Psoas muscle (tissue), 8 donors: ENCODE results near the gene SOX2. TPM values are rescaled to one million over a fixed set of nuclear protein-coding genes. Genes with fewer than 3 reads are reported as not detected.

Experiments used
- ATAC-seq, 4 donors: fragments of 200-7000 bp; cut with Tn5 transposase; one replicate each; pipeline ENCODE4 v1.9.1; 2020; ENCODE audit warnings: moderate library complexity in 3 of 4, mild to moderate bottlenecking in 2 of 4
- DNase-seq, 2 donors: peaks; one replicate each; pipeline ENCODE4 v3.0.0-alpha.2; 2020
- H3K27ac ChIP-seq: fragments of 200-600 bp; one replicate; pipeline ENCODE4 v1.8.0; 2022
- H3K27me3 ChIP-seq, 3 donors: fragments of 200-600 bp in 1 of 3; one replicate each; pipeline versions ENCODE4 v1.6.1 to v1.8.0; 2013 to 2022; ENCODE audit warnings: low read length in 2 of 3, mild to moderate bottlenecking in 2 of 3, moderate library complexity in 1 of 3; ENCODE audit not compliant: insufficient read depth in 3 of 3
- H3K36me3 ChIP-seq, 2 donors: fragments of 200-600 bp in 1 of 2; one replicate each; pipeline versions ENCODE4 v1.6.1 to v1.8.0; 2013 to 2022; ENCODE audit warnings: low read depth in 1 of 2, mild to moderate bottlenecking in 1 of 2, moderate library complexity in 1 of 2; ENCODE audit not compliant: insufficient read depth in 1 of 2
- H3K4me1 ChIP-seq: fragments of 200-600 bp; one replicate; pipeline ENCODE4 v1.8.0; 2022
- H3K4me3 ChIP-seq: fragments of 200-600 bp; one replicate; pipeline ENCODE4 v1.8.0; 2022; ENCODE audit warnings: mild to moderate bottlenecking
- H3K9me3 ChIP-seq: fragments of 200-600 bp; one replicate; pipeline ENCODE4 v1.8.0; 2022
- WGBS, 3 donors: extraction: QIAGEN DNeasy Blood & Tissue Kit; methylation state at CpG; one replicate each; pipeline versions ENCODE4 v1.1.6 to v1.1.7; 2013; 5-methylcytosine and 5-hydroxymethylcytosine counted together
- intact Hi-C, 2 donors: fragments of 100-400 bp; cut with DNase I; formaldehyde crosslinking; loops; one replicate each; pipeline versions ENCODE4 v1.11.0 to v1.14.2; 2022
- long read RNA-seq, 2 donors: library from polyadenylated mRNA; unstranded; transcript quantifications; one replicate each; pipeline ENCODE4 v2.0.0, GENCODE V29; 2021
- polyA plus RNA-seq, 3 donors: library from polyadenylated mRNA; stranded (reverse); fragments of 200-250 nt; gene quantifications; one replicate each; pipeline ENCODE4 v1.2.3, GENCODE V29; 2013
- total RNA-seq, 4 donors: library from RNA; stranded (reverse); fragmentation: NEBNext Ultra II Directional in 2 of 4; extraction: Animal tissue kit (Norgen Biotek cat#: 25700) in 2 of 4; gene quantifications; one replicate each; pipeline versions ENCODE4 v1.2.1 to v1.2.4, GENCODE V29; 2021 to 2023
- TF ChIP-seq, protein P1 (sequence below): fragments of 200-600 bp; IDR thresholded peaks from one replicate; pipeline ENCODE4 v1.8.0; 2022; ENCODE audit warnings: antibody characterized with exemption
- donor health status: healthy with polysubstance abuse.
- donor health status: DM: no; HTN: no; CAD: no; lungs with moderate emphysema.
- donor health status: Bipolar disorder and iron deficiency.
- donor health status: healthy.
- donor health status: DM: yes; HTN: yes; CAD: no.
- donor health status: DM: no; HTN: no; CAD: no.
- donor health status: DM: no; HTN: no; CAD: no.
- donor health status: DM: yes; HTN: yes; CAD: no.

SOX2 gene
- total RNA-seq = not detected
- polyA plus RNA-seq = under 1 TPM; 0.03 to 0.09 (median 0.05) TPM
- long read RNA-seq, donor 1 = 0 reads
- long read RNA-seq, donor 2 = 0 reads

DNA sequence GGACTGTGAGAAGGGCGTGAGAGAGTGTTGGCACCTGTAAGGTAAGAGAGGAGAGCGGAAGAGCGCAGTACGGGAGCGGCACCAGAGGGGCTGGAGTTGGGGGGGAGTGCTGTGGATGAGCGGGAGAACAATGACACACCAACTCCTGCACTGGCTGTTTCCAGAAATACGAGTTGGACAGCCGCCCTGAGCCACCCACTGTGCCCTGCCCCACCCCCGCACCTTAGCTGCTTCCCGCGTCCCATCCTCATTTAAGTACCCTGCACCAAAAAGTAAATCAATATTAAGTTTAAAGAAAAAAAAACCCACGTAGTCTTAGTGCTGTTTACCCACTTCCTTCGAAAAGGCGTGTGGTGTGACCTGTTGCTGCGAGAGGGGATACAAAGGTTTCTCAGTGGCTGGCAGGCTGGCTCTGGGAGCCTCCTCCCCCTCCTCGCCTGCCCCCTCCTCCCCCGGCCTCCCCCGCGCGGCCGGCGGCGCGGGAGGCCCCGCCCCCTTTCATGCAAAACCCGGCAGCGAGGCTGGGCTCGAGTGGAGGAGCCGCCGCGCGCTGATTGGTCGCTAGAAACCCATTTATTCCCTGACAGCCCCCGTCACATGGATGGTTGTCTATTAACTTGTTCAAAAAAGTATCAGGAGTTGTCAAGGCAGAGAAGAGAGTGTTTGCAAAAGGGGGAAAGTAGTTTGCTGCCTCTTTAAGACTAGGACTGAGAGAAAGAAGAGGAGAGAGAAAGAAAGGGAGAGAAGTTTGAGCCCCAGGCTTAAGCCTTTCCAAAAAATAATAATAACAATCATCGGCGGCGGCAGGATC lies at the start of gene SOX2:
SOX2 (plus strand) TSS at position 601 of the 811 bp plus-strand sequence. CDS start 436 bp downstream, outside the sequence.
- ATAC-seq = peak; percentile 67 to 87 (median 74)
- WGBS, 3 donors = 5 to 6% (median 6%) methylated on average over 36 to 37 of the region's 37 CpGs
- DNase-seq = peak in 1 of 2 donors; percentile 56
- intact Hi-C loops = loop anchor here in 1 of 2 donors (2.0 kb wide), 1 partner anchor 547 kb away; no protein-coding TSS in a partner anchor
- Histone ChIP-seq H3K4me3 (peak within 1 kb of the TSS; percentile 55), H3K9me3 (no peaks in the 10 kb centered on the region), H3K27me3 (peaks cover 17 to 99% (median 23%) of the 10 kb centered on the region in 3 donors), H3K36me3 (no peaks in the 10 kb centered on the region), H3K4me1 (no peaks in the 10 kb centered on the region), H3K27ac (no peak within 1 kb of the TSS)
- TF ChIP-seq, protein P1, sequence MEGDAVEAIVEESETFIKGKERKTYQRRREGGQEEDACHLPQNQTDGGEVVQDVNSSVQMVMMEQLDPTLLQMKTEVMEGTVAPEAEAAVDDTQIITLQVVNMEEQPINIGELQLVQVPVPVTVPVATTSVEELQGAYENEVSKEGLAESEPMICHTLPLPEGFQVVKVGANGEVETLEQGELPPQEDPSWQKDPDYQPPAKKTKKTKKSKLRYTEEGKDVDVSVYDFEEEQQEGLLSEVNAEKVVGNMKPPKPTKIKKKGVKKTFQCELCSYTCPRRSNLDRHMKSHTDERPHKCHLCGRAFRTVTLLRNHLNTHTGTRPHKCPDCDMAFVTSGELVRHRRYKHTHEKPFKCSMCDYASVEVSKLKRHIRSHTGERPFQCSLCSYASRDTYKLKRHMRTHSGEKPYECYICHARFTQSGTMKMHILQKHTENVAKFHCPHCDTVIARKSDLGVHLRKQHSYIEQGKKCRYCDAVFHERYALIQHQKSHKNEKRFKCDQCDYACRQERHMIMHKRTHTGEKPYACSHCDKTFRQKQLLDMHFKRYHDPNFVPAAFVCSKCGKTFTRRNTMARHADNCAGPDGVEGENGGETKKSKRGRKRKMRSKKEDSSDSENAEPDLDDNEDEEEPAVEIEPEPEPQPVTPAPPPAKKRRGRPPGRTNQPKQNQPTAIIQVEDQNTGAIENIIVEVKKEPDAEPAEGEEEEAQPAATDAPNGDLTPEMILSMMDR = no peak

DNA sequence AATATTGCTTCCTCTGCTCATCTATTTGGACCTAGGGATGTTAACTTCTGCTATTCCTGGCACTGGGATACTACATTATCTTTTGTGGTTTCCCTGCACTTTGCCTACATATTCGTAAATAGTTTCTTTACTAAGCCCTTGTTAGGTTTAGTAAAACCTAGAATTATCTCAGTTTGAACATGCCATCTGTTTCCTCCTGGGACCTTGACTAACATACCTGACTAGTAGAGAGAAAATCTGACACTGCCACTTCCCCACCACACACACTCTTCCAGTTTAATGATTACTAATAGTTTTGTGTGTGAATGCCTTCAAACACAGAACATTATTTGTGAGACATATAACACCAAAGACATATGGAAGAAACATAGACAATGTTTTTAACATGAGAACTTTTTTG lies 28.2 kb upstream of the SOX2 start:
- 62 to 77% (median 74%) methylated on average over 1 of the region's 1 CpG for WGBS, 3 donors
- TF ChIP-seq, protein P1 = no peak
- Histone ChIP-seq H3K27ac (no peak overlapping the region), H3K36me3 (no peaks in the 10 kb centered on the region), H3K4me1 (no peaks in the 10 kb centered on the region), H3K27me3 (peaks cover 0 to 8% (median 5%) of the 10 kb centered on the region in 3 donors), H3K9me3 (no peaks in the 10 kb centered on the region), H3K4me3 (no peak overlapping the region)
- intact Hi-C loops = no loop called here
- ATAC-seq = no peak
- DNase-seq = no peak

DNA sequence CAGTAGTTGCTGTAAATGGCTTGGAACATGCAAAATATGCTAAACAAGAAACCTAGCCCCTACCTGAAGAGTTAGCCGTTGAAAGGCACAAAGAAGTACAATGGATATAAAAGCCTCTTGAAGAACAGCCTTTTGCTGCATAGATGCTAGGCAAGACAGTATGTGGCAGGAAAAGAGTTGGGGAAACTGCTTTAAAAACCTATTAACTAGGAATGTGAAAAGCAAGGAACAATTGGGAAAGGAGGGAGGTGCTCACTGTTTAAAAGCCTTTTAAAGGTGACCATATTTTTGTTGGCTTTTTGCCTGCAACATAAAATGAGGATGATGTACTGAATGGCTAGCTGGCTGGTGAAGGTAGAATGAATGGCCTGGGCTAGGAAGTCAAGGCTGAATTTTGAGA lies 24.5 kb upstream of the SOX2 start:
- Histone ChIP-seq H3K27ac (no peak overlapping the region), H3K4me3 (no peak overlapping the region), H3K9me3 (no peaks in the 10 kb centered on the region), H3K36me3 (no peaks in the 10 kb centered on the region), H3K4me1 (no peaks in the 10 kb centered on the region), H3K27me3 (peaks cover 0 to 8% (median 5%) of the 10 kb centered on the region in 3 donors)
- WGBS, 3 donors = 55 to 68% (median 62%) methylated on average over 1 of the region's 1 CpG
- ATAC-seq = no peak
- no peak for DNase-seq
- TF ChIP-seq, protein P1 = no peak
- intact Hi-C loops = no loop called here

DNA sequence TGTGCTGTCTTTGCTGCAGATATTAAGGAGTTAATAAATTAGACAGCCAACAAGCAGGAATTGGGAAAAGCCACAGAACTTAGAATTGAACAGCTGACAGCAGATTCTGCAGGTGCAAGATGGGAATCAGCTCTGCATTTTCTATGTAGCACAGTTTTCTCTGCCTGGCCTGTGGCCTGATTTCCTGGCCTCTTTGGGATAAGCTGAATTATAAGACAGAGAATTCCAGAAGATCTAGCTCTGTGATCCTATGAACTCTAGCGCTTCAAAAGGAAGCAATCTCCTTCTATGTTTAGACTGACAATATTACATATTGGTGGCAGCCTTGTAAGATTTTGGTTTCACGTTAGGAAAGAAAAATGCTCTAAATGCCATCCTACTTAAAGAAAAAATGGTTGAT lies 24.0 kb upstream of the SOX2 start:
- no peaks in the 10 kb centered on the region for H3K4me1 ChIP-seq
- ATAC-seq (no peak), DNase-seq (no peak)
- H3K27ac ChIP-seq = no peak overlapping the region
- H3K36me3 ChIP-seq = no peaks in the 10 kb centered on the region
- intact Hi-C loops = no loop called here
- no peaks in the 10 kb centered on the region for H3K9me3 ChIP-seq
- TF ChIP-seq, protein P1 = no peak
- H3K27me3 ChIP-seq = peaks cover 0 to 8% (median 5%) of the 10 kb centered on the region in 3 donors
- 55 to 59% (median 57%) methylated on average over 2 of the region's 2 CpGs for WGBS, 3 donors
- no peak overlapping the region for H3K4me3 ChIP-seq
